Measurements from ENCODE around the gene AFAP1. TPM values are rescaled to one million over a fixed set of nuclear protein-coding genes. Genes with fewer than 3 reads are reported as not detected.

Gene AFAP1
- total and polyA plus RNA-seq, 2 donors (not counting 3 experiments of a cell fraction or from before 2014, with no cell fraction given) = 32.3 to 103 TPM

GRCh38 chr4:7750972-7751371 is 188.7 kb downstream of the AFAP1 start:
- POLR2A ChIA-PET = no interaction called here
- intact Hi-C loops (cut with micrococcal nuclease) = no loop called here
- H3K4me2 ChIP-seq (ENCODE audit: insufficient read depth, low read length) = no peak overlapping the region

GRCh38 chr4:7750523-7750922 is 189.1 kb downstream of the AFAP1 start:
- Histone ChIP-seq H4K20me1 (replicated peaks; ENCODE audit: control insufficient read depth, extremely low read depth, insufficient read depth, low read length) (no peaks in the 10 kb centered on the region), H3K79me2 (ENCODE audit: control insufficient read depth, insufficient read depth, low read length) (no peaks in the 10 kb centered on the region), H2AFZ (ENCODE audit: low read depth, low read length) (no peak overlapping the region), H3K27ac (ENCODE audit: insufficient read depth, low read depth, low read length) (no peak overlapping the region), H3K27me3 (ENCODE audit: control insufficient read depth in 2 of 2, insufficient read depth in 2 of 2, low read length in 2 of 2) (no peaks in the 10 kb centered on the region), H3K4me1 (ENCODE audit: control insufficient read depth, extremely low read depth, insufficient read depth, low read length) (no peaks in the 10 kb centered on the region), H3K36me3 (ENCODE audit: control insufficient read depth in 2 of 2, extremely low read depth in 1 of 2, insufficient read depth in 2 of 2, low read length in 2 of 2) (no peaks in the 10 kb centered on the region), H3K9ac (replicated peaks; ENCODE audit: extremely low read depth, insufficient read depth, low read length) (no peak overlapping the region), H3K9me3 (replicated peaks; ENCODE audit: control insufficient read depth, insufficient read depth, low read length) (no peaks in the 10 kb centered on the region), H3K4me3 (replicated peaks in 1 of 3; ENCODE audit: insufficient read depth in 1 of 3, low read depth in 1 of 3, low read length in 3 of 3) (no peak overlapping the region), H3K9me1 (replicated peaks; ENCODE audit: control insufficient read depth, extremely low read depth, insufficient read depth, low read length) (no peaks in the 10 kb centered on the region), H3K4me2 (ENCODE audit: insufficient read depth, low read length) (no peak overlapping the region)
- peak; percentile 8 for FAIRE-seq
- intact Hi-C loops (cut with micrococcal nuclease) = no loop called here
- no peak for TF ChIP-seq EZH2 (IDR thresholded peaks at IDR 0.05; ENCODE audit: borderline replicate concordance, low read depth, low read length, severe bottlenecking)
- TF ChIP-seq GATA2 (IDR thresholded peaks at IDR 0.05; ENCODE audit: insufficient read depth, insufficient read length, low read depth, low read length) = no peak
- TF ChIP-seq POLR2A (IDR thresholded peaks at IDR 0.05; ENCODE audit: low read depth, low read length) = no peak
- TF ChIP-seq POLR2AphosphoS5 (IDR thresholded peaks at IDR 0.05; ENCODE audit: insufficient read depth, low read depth, low read length) = no peak
- no peak for TF ChIP-seq CTCF (IDR thresholded peaks at IDR 0.05; ENCODE audit: extremely low read depth in 1 of 2, insufficient read depth in 1 of 2, low read depth in 1 of 2, low read length in 2 of 2)
- TF ChIP-seq FOS (IDR thresholded peaks at IDR 0.05; ENCODE audit: borderline replicate concordance, insufficient read depth, low read length) = no peak
- TF ChIP-seq JUN (IDR thresholded peaks at IDR 0.05; ENCODE audit: borderline replicate concordance, insufficient read depth, insufficient read length, low read depth) = no peak
- no peak for TF ChIP-seq MYC (IDR thresholded peaks at IDR 0.05; ENCODE audit: low read depth, low read length)
- TF ChIP-seq MAX (IDR thresholded peaks at IDR 0.05; ENCODE audit: insufficient read depth, insufficient read length) = no peak
- CTCF ChIA-PET = interaction anchor here (1.3 to 1.9 kb wide), 3 partner anchors 11 to 238 kb away, joined by 3 to 7 read pairs (median 4); no protein-coding TSS in a partner anchor
- dilution Hi-C loops (cut with MboI; ENCODE audit: extremely low pct_ligation_motif_present, low sequenced_read_pairs) = no loop called here
- BruUV-seq (replicated peaks) = no TSS peak
- POLR2A ChIA-PET = no interaction called here
- no peak for DNase-seq (ENCODE audit: low read depth, low spot score)

More at GRCh38 chr4:7750972-7751371, 188.7 kb downstream of the AFAP1 start:
- FAIRE-seq (no peak), DNase-seq (ENCODE audit: low read depth, low spot score) (no peak)
- Histone ChIP-seq H4K20me1 (replicated peaks; ENCODE audit: control insufficient read depth, extremely low read depth, insufficient read depth, low read length) (no peaks in the 10 kb centered on the region), H3K4me3 (replicated peaks in 1 of 3; ENCODE audit: insufficient read depth in 1 of 3, low read depth in 1 of 3, low read length in 3 of 3) (no peak overlapping the region), H3K4me1 (ENCODE audit: control insufficient read depth, extremely low read depth, insufficient read depth, low read length) (no peaks in the 10 kb centered on the region), H3K36me3 (ENCODE audit: control insufficient read depth in 2 of 2, extremely low read depth in 1 of 2, insufficient read depth in 2 of 2, low read length in 2 of 2) (no peaks in the 10 kb centered on the region), H3K27me3 (ENCODE audit: control insufficient read depth in 2 of 2, insufficient read depth in 2 of 2, low read length in 2 of 2) (no peaks in the 10 kb centered on the region), H3K9ac (replicated peaks; ENCODE audit: extremely low read depth, insufficient read depth, low read length) (no peak overlapping the region), H3K79me2 (ENCODE audit: control insufficient read depth, insufficient read depth, low read length) (no peaks in the 10 kb centered on the region), H3K27ac (ENCODE audit: insufficient read depth, low read depth, low read length) (no peak overlapping the region), H2AFZ (ENCODE audit: low read depth, low read length) (no peak overlapping the region), H3K9me3 (replicated peaks; ENCODE audit: control insufficient read depth, insufficient read depth, low read length) (no peaks in the 10 kb centered on the region), H3K9me1 (replicated peaks; ENCODE audit: control insufficient read depth, extremely low read depth, insufficient read depth, low read length) (no peaks in the 10 kb centered on the region)
- dilution Hi-C loops (cut with MboI; ENCODE audit: extremely low pct_ligation_motif_present, low sequenced_read_pairs) = no loop called here
- CTCF ChIA-PET = interaction anchor here (1.3 to 1.9 kb wide), 2 partner anchors 51 to 237 kb away, joined by 3 to 7 read pairs; no protein-coding TSS in a partner anchor
- BruUV-seq (replicated peaks) = no TSS peak
- TF ChIP-seq POLR2A (IDR thresholded peaks at IDR 0.05; ENCODE audit: low read depth, low read length) = no peak
- no peak for TF ChIP-seq MYC (IDR thresholded peaks at IDR 0.05; ENCODE audit: low read depth, low read length)
- no peak for TF ChIP-seq FOS (IDR thresholded peaks at IDR 0.05; ENCODE audit: borderline replicate concordance, insufficient read depth, low read length)
- TF ChIP-seq JUN (IDR thresholded peaks at IDR 0.05; ENCODE audit: borderline replicate concordance, insufficient read depth, insufficient read length, low read depth) = no peak
- no peak for TF ChIP-seq GATA2 (IDR thresholded peaks at IDR 0.05; ENCODE audit: insufficient read depth, insufficient read length, low read depth, low read length)
- TF ChIP-seq POLR2AphosphoS5 (IDR thresholded peaks at IDR 0.05; ENCODE audit: insufficient read depth, low read depth, low read length) = no peak
- no peak for TF ChIP-seq MAX (IDR thresholded peaks at IDR 0.05; ENCODE audit: insufficient read depth, insufficient read length)
